Measurements from ENCODE around the gene ANKS1B. TPM values are rescaled to one million over a fixed set of nuclear protein-coding genes. Genes with fewer than 3 reads are reported as not detected.
"Not testable (repeated sequence)": the region's sequence is repeated elsewhere in the genome, so short reads cannot be mapped to it uniquely, and the experiment has no call there.

The ANKS1B gene
- total RNA-seq, 1 experiment from 2014 or later: 2.4 TPM

DNA sequence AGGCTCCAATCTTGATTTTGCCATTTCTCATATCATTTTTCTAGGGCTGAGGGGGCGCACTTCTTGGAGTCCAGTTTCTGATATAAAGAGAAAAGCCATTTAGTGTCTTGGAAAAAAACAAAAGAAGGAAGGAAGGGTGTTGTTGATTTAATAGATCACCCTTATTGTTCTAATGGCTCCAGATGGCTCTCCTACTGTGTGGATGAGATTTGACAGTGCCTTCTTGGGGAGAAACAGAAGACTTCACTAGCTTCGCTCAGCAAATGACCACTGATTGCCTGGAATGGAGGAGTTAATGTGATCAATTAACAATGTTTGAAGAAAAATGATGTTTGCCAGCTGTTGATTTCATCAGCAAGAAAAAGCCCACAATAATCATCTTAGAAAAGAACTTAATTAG, 1123.5 kb downstream of the ANKS1B start:
- DNase-seq: no peak
- no peaks in the 10 kb centered on the region for H3K4me1 ChIP-seq
- no peak overlapping the region for H3K27ac ChIP-seq
- no peaks in the 10 kb centered on the region for H3K36me3 ChIP-seq
- no peak overlapping the region for H3K4me3 ChIP-seq
- H3K9me3 ChIP-seq (replicated peaks): no peaks in the 10 kb centered on the region
- peaks cover 3% of the 10 kb centered on the region; the same call in 1 of the 2 replicates for H3K27me3 ChIP-seq

DNA sequence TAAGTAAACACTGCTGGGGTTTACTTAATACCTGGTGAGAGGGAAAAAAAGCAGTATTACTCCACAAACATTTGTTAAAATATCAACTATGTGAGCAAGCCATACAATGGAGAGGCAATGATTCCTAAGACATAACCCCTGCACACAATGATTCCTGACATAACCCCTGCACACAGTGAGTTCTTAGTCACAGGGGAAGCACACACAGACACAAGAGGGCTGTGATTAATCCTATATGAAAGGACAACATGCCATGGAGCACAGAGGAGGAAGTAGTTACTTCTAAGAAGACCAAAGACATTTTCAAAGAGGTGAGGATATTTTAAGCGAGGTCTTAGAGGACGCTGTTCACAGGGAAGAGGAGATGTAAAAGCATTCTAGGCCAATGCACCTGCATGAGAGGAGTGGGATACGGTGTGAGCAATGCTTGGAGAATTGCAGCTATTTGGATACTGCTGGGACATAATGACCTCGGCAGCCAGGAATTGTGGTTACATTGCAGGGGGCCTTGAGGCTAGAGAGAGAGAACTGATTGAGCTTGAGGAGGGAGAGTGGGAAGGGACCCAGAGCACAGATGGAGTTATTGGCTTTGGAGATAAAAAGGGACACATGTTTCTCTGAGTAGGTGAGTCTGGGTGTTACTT, 1127.7 kb downstream of the ANKS1B start:
- no peak for DNase-seq
- Histone ChIP-seq H3K4me1 (no peaks in the 10 kb centered on the region), H3K9me3 (replicated peaks) (no peaks in the 10 kb centered on the region)

DNA sequence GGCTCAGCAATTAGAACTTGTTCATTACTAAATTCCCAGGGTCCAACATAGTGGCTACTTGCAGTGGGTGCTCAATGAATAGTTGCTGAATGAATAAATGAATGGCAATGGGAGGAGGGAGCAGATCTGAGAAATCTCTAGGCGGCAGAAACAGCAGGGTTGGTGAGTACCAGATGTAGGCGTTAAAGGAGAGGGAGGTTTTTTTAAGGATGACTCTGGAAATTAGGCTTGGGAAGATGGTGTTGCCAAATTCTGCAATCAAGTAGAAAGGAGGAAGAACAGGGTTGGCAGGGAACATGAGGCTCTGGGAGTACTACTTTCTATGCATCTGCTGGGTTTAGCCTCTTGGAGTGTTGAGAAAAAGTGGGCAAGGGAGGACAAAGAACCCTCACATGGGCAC, 1132.6 kb downstream of the ANKS1B start:
- Histone ChIP-seq H3K4me1 (no peaks in the 10 kb centered on the region), H3K4me3 (no peak overlapping the region), H3K36me3 (no peaks in the 10 kb centered on the region), H3K27me3 (no peaks in the 10 kb centered on the region), H3K9me3 (replicated peaks) (no peaks in the 10 kb centered on the region), H3K27ac (no peak overlapping the region)
- DNase-seq: no peak

More for the DNA sequence above, 1127.7 kb downstream of the ANKS1B start:
- Histone ChIP-seq H3K36me3 (no peaks in the 10 kb centered on the region), H3K27ac (no peak overlapping the region), H3K27me3 (peaks cover 3% of the 10 kb centered on the region; the same call in 1 of the 2 replicates), H3K4me3 (no peak overlapping the region)

DNA sequence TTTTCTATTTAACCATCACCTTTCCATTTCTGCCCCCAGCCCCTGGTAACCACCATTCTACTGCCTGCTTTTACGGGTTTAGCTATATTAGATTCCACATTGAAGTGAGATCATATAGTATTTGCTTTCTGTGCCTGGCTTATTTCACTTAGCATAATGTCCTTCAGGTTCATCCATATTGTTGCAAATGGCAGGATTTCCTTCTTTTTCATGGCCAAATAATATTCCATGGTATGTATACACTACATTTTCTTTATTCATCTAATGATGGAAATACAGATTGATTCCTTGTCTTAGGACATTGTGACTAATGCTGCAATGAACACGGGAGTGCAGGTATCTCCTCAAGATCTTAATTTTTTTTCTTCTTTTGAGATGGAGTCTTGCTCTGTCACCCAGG, 1137.5 kb downstream of the ANKS1B start:
- Histone ChIP-seq H3K4me1 (no peaks in the 10 kb centered on the region), H3K27ac (no peak overlapping the region), H3K27me3 (no peaks in the 10 kb centered on the region), H3K36me3 (no peaks in the 10 kb centered on the region), H3K9me3 (replicated peaks) (no peaks in the 10 kb centered on the region), H3K4me3 (no peak overlapping the region)
- DNase-seq: no peak

- DNase-seq: no peak
- no peaks in the 10 kb centered on the region for H3K4me1 ChIP-seq
- H3K36me3 ChIP-seq: no peaks in the 10 kb centered on the region
- no peak overlapping the region for H3K4me3 ChIP-seq
- H3K27me3 ChIP-seq: no peaks in the 10 kb centered on the region
- no peaks in the 10 kb centered on the region for H3K9me3 ChIP-seq (replicated peaks)
- no peak overlapping the region for H3K27ac ChIP-seq
Observed at GRCh38 chr12:98845957-98846356, 1138.8 kb downstream of the ANKS1B start.

- DNase-seq: no peak
- no peaks in the 10 kb centered on the region for H3K9me3 ChIP-seq (replicated peaks)
- H3K27ac ChIP-seq: no peak overlapping the region
- no peak overlapping the region for H3K4me3 ChIP-seq
- H3K36me3 ChIP-seq: no peaks in the 10 kb centered on the region
- no peaks in the 10 kb centered on the region for H3K27me3 ChIP-seq
- H3K4me1 ChIP-seq: peaks cover 13% of the 10 kb centered on the region
Observed at GRCh38 chr12:98840325-98840724, 1144.4 kb downstream of the ANKS1B start.

DNA sequence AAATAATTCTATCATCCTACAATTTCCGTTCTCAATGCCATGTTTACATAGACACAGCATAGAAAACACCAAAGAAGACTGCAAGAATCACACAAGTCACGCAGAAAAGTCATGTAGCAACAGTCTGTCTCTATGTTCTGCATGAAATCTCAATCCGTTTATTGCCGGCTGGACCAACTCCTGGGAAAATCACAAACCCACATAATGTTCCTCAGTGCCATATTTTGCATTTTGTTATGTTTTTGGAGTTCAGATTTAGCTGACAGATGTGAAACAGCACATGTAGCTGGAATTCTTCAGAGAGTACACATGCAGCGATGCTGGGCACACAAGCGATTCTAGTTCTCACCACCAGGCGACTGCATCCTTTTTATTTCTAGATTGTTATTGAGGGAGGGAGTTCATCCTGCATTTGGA, 1146.5 kb downstream of the ANKS1B start:
- H3K27ac ChIP-seq: no peak overlapping the region
- DNase-seq: peak in 1 of 2 experiments; percentile 9

DNA sequence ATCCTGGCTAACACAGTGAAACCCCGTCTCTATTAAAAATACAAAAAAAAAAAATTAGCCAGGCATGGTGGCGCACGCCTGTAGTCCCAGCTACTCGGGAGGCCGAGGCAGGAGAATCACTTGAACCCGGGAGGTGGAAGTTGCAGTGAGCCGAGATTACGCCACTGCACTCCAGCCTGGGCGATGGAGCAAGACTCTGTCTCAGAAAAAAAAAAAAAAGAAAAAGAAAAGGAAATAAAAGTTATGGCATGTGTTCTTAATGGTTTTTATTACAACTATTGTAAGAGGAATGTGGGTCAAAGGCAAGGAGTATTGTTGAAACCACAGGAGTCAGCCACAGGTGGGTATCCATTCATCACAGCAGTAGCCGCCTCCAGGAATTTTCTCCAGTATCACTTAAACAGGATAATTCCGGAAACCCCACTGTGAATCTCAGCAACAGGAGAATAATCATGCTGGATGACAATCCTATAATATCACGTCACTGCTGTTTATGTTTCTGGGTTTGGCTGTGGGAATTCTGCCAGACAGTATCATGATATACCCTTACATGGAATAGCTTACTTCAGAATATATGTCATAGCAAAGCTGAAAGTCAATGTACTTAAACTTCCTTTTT, 1147.5 kb downstream of the ANKS1B start:
- H3K36me3 ChIP-seq; H3K27me3 ChIP-seq; H3K9me3 ChIP-seq (replicated peaks); H3K27ac ChIP-seq; H3K4me3 ChIP-seq: not testable (repeated sequence)
- DNase-seq: peak; percentile 49 to 65
- peaks cover 13% of the 10 kb centered on the region for H3K4me1 ChIP-seq

More for the DNA sequence above, 1146.5 kb downstream of the ANKS1B start:
- no peak overlapping the region for H3K4me3 ChIP-seq
- no peaks in the 10 kb centered on the region for H3K36me3 ChIP-seq
- H3K9me3 ChIP-seq (replicated peaks): no peaks in the 10 kb centered on the region
- peaks cover 13% of the 10 kb centered on the region for H3K4me1 ChIP-seq
- H3K27me3 ChIP-seq: no peaks in the 10 kb centered on the region

- no peaks in the 10 kb centered on the region for H3K36me3 ChIP-seq
- no peak overlapping the region for H3K27ac ChIP-seq
- peaks cover 13% of the 10 kb centered on the region for H3K4me1 ChIP-seq
- no peak for DNase-seq
- no peaks in the 10 kb centered on the region for H3K9me3 ChIP-seq (replicated peaks)
- H3K4me3 ChIP-seq: no peak overlapping the region
- no peaks in the 10 kb centered on the region for H3K27me3 ChIP-seq
Observed at GRCh38 chr12:98830657-98831056, 1154.1 kb downstream of the ANKS1B start.

DNA sequence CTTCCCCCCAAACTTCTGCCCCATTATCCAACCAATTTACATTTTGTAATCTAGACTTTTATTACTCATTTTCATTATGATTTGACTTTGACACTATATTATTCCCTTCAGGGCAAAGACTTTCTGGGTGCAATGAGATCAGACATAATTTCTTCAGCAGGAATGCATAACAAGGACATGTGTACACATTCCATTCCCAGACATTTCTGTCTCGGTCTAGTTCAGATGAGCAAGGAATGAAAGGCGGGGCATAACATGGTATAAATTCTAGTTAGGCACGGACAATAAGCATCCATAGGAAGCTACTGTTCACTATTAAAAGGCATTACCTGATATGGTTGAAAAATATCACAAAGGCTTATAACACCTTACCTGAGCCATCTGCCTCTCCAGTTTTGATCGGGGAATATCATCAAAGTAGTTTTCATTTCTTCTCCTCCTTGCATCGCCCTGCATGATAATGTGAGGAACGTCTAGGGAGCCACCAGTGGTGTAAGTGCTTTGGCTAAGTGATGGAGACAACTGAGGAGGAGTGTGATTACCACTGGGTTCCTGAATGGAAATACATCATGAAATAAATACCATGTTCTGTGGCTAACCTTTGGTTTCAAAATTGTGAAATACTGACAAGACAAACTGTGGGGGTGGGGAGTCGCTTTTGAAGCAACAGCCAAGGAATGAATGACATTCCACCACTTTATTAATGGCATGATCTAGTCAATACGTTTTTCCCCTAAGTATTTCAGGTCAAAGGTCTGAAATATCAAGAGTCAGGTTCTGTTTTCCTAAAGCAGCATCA, 1155.7 kb downstream of the ANKS1B start:
- no peak overlapping the region for H3K4me3 ChIP-seq
- H3K9me3 ChIP-seq (replicated peaks): no peaks in the 10 kb centered on the region
- no peaks in the 10 kb centered on the region for H3K36me3 ChIP-seq
- peak in 1 of 2 experiments; percentile 5 for DNase-seq
- peaks cover 13% of the 10 kb centered on the region for H3K4me1 ChIP-seq
- H3K27me3 ChIP-seq: no peaks in the 10 kb centered on the region
- 0 out of 2 replicates have a peak overlapping the region, but pooled peaks have one; percentile 16 for H3K27ac ChIP-seq

DNA sequence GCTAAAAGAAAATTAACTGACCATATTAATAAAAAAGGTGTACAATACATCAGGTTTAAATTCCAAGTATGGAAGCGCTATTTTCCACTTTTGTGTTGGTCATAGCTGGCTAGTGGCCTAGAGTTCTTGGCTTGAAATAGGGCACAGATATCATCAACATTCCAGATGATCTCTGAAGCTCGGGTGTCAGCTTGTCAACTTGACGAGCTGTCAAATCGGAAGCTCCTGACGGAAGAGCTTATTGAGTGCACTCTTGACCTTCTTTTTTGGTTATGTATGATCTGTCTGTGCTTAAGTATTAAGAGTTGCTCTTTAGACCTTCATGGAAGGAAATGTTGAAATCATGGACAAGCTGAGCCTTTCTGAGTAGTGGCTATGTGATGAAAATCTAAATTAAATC, 1161.7 kb downstream of the ANKS1B start:
- H3K36me3 ChIP-seq: no peaks in the 10 kb centered on the region
- no peak overlapping the region for H3K27ac ChIP-seq
- no peaks in the 10 kb centered on the region for H3K9me3 ChIP-seq (replicated peaks)
- peaks cover 35% of the 10 kb centered on the region for H3K4me1 ChIP-seq
- DNase-seq: no peak
- H3K4me3 ChIP-seq: no peak overlapping the region
- no peaks in the 10 kb centered on the region for H3K27me3 ChIP-seq

GRCh38 chr12:98821866-98822265, 1162.9 kb downstream of the ANKS1B start:
- no peak for DNase-seq
- Histone ChIP-seq H3K4me3 (no peak overlapping the region), H3K4me1 (peaks cover 43% of the 10 kb centered on the region), H3K27me3 (no peaks in the 10 kb centered on the region), H3K27ac (no peak overlapping the region), H3K9me3 (replicated peaks) (no peaks in the 10 kb centered on the region), H3K36me3 (no peaks in the 10 kb centered on the region)

- Histone ChIP-seq H3K4me3 (no peak overlapping the region), H3K9me3 (replicated peaks) (no peaks in the 10 kb centered on the region), H3K36me3 (no peaks in the 10 kb centered on the region), H3K27me3 (no peaks in the 10 kb centered on the region), H3K4me1 (peaks cover 43% of the 10 kb centered on the region), H3K27ac (peak overlapping the region; percentile 6; the same call in 1 of the 2 replicates)
- peak in 1 of 2 experiments; percentile 19 for DNase-seq
Observed at GRCh38 chr12:98821232-98821631, 1163.5 kb downstream of the ANKS1B start.

- H3K4me1 ChIP-seq: peaks cover 43% of the 10 kb centered on the region
- peak; percentile 62 to 70 for DNase-seq
Observed at GRCh38 chr12:98819821-98820404, 1164.8 kb downstream of the ANKS1B start.

GRCh38 chr12:98819071-98819470, 1165.7 kb downstream of the ANKS1B start:
- Histone ChIP-seq H3K9me3 (replicated peaks) (no peaks in the 10 kb centered on the region), H3K4me1 (peaks cover 43% of the 10 kb centered on the region), H3K4me3 (no peak overlapping the region), H3K36me3 (no peaks in the 10 kb centered on the region), H3K27me3 (no peaks in the 10 kb centered on the region), H3K27ac (peak overlapping the region; percentile 64; the same call in 1 of the 2 replicates)
- no peak for DNase-seq

More at GRCh38 chr12:98819821-98820404, 1164.8 kb downstream of the ANKS1B start:
- no peaks in the 10 kb centered on the region for H3K9me3 ChIP-seq (replicated peaks)
- H3K4me3 ChIP-seq: no peak overlapping the region
- peak overlapping the region; percentile 64 for H3K27ac ChIP-seq
- H3K36me3 ChIP-seq: no peaks in the 10 kb centered on the region
- H3K27me3 ChIP-seq: no peaks in the 10 kb centered on the region

Data from SJCRH30 (cell line).